ENCODE results near the gene METTL24.
"Not testable (repeated sequence)": the region's sequence is repeated elsewhere in the genome, so short reads cannot be mapped to it uniquely, and the experiment has no call there.

DNA sequence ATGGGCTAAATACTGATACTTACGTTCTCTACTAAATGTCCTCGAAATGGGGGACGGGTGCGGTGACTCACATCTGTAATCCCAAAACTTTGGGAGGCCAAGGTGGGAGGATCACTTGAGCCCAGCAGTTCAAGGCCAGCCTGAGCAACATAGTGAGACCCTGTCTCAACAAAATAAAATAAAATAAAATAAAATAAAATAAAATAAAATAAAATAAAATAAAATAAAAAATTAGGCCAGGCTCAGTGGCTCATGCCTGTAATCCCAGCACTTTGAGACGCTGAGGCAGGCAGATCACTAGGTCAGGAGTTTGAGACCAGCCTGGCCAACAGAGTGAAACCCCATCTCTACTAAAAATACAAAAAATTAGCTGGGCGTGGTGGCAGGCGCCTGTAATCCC lies 7.6 kb downstream of the METTL24 start:
- not testable (repeated sequence) for TF ChIP-seq POLR2A, POLR2AphosphoS5, EP300 (IDR thresholded peaks at IDR 0.05)
- TF ChIP-seq, protein P1, sequence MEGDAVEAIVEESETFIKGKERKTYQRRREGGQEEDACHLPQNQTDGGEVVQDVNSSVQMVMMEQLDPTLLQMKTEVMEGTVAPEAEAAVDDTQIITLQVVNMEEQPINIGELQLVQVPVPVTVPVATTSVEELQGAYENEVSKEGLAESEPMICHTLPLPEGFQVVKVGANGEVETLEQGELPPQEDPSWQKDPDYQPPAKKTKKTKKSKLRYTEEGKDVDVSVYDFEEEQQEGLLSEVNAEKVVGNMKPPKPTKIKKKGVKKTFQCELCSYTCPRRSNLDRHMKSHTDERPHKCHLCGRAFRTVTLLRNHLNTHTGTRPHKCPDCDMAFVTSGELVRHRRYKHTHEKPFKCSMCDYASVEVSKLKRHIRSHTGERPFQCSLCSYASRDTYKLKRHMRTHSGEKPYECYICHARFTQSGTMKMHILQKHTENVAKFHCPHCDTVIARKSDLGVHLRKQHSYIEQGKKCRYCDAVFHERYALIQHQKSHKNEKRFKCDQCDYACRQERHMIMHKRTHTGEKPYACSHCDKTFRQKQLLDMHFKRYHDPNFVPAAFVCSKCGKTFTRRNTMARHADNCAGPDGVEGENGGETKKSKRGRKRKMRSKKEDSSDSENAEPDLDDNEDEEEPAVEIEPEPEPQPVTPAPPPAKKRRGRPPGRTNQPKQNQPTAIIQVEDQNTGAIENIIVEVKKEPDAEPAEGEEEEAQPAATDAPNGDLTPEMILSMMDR (IDR thresholded peaks at IDR 0.05), result not testable (repeated sequence)
